Endothelial cell of umbilical vein (primary cell): ENCODE measurements around the gene LYRM7.

ENCODE experiments used
- CTCF ChIP-seq, 2 donors: IDR thresholded peaks; 1 replicate in 1 of 2; 2 replicates in 1 of 2; pipeline ENCODE4 v1.5.1; 2011; ENCODE audit warnings: low read length in 2 of 2, mild to moderate bottlenecking in 2 of 2, moderate library complexity in 2 of 2, control low read depth in 1 of 2, inconsistent platforms in 1 of 2, low read depth in 1 of 2; ENCODE audit not compliant: insufficient read depth in 1 of 2; ENCODE audit errors: extremely low read depth in 1 of 2
- EZH2 ChIP-seq: IDR thresholded peaks from 2 replicates; pipeline ENCODE4 v1.6.1; 2012; ENCODE audit warnings: borderline replicate concordance, low read depth, mild to moderate bottlenecking, moderate library complexity, low read length, inconsistent platforms; ENCODE audit not compliant: severe bottlenecking
- FOS ChIP-seq: IDR thresholded peaks from 2 replicates; pipeline ENCODE4 v1.6.1; 2011; ENCODE audit warnings: mild to moderate bottlenecking, low read length, moderate library complexity, borderline replicate concordance; ENCODE audit not compliant: insufficient read depth
- GATA2 ChIP-seq: IDR thresholded peaks from 2 replicates; pipeline ENCODE4 v1.7.0; 2011; ENCODE audit warnings: low read depth, mild to moderate bottlenecking, moderate library complexity, mixed read lengths, low read length; ENCODE audit not compliant: insufficient read length, insufficient read depth
- JUN ChIP-seq: IDR thresholded peaks from 2 replicates; pipeline ENCODE4 v1.6.1; 2011; ENCODE audit warnings: borderline replicate concordance, low read depth; ENCODE audit not compliant: insufficient read length, insufficient read depth
- MAX ChIP-seq: IDR thresholded peaks from 2 replicates; pipeline ENCODE4 v1.6.1; 2011; ENCODE audit not compliant: insufficient read depth, insufficient read length
- MYC ChIP-seq: IDR thresholded peaks from one replicate; pipeline ENCODE4 v1.6.1; 2011; ENCODE audit warnings: mild to moderate bottlenecking, low read depth, low read length
- POLR2A ChIP-seq: IDR thresholded peaks from 2 replicates; pipeline ENCODE4 v1.6.1; 2012; ENCODE audit warnings: low read depth, mild to moderate bottlenecking, control low read depth, low read length
- POLR2AphosphoS5 ChIP-seq: IDR thresholded peaks from 2 replicates; pipeline ENCODE4 v1.6.1; 2012; ENCODE audit warnings: low read depth, mild to moderate bottlenecking, control low read depth, low read length, moderate library complexity; ENCODE audit not compliant: insufficient read depth

- TF ChIP-seq POLR2AphosphoS5 = no peak
- no peak for TF ChIP-seq POLR2A
- no peak for TF ChIP-seq CTCF (IDR thresholded peaks at IDR 0.05; ENCODE audit: extremely low read depth in 1 of 2, insufficient read depth in 1 of 2, low read depth in 1 of 2, low read length in 2 of 2)
- TF ChIP-seq MYC = no peak
- no peak for TF ChIP-seq MAX
- no peak for TF ChIP-seq EZH2
- TF ChIP-seq JUN = no peak
- TF ChIP-seq GATA2 = no peak
- TF ChIP-seq FOS = no peak
Observed at GRCh38 chr5:131160134-131160533, 10.6 kb upstream of the LYRM7 start.
